GM12873 (cell line): ENCODE measurements around the gene ADIPOR1.

Source experiments
- TF ChIP-seq, protein P1 (sequence below): IDR thresholded peaks from 2 replicates; pipeline ENCODE4 v1.5.1; 2012; ENCODE audit warnings: low read depth, mild to moderate bottlenecking, moderate library complexity, low read length, control low read depth; ENCODE audit not compliant: insufficient read depth; ENCODE audit errors: missing control alignments

Gene ADIPOR1

GRCh38 chr1:202956969-202957368 lies 1.1 kb downstream of the ADIPOR1 start:
- TF ChIP-seq, protein P1, sequence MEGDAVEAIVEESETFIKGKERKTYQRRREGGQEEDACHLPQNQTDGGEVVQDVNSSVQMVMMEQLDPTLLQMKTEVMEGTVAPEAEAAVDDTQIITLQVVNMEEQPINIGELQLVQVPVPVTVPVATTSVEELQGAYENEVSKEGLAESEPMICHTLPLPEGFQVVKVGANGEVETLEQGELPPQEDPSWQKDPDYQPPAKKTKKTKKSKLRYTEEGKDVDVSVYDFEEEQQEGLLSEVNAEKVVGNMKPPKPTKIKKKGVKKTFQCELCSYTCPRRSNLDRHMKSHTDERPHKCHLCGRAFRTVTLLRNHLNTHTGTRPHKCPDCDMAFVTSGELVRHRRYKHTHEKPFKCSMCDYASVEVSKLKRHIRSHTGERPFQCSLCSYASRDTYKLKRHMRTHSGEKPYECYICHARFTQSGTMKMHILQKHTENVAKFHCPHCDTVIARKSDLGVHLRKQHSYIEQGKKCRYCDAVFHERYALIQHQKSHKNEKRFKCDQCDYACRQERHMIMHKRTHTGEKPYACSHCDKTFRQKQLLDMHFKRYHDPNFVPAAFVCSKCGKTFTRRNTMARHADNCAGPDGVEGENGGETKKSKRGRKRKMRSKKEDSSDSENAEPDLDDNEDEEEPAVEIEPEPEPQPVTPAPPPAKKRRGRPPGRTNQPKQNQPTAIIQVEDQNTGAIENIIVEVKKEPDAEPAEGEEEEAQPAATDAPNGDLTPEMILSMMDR, result no peak

- TF ChIP-seq, protein P1, result no peak
Measured at GRCh38 chr1:202954057-202954745, 3.9 kb downstream of the ADIPOR1 start.

DNA sequence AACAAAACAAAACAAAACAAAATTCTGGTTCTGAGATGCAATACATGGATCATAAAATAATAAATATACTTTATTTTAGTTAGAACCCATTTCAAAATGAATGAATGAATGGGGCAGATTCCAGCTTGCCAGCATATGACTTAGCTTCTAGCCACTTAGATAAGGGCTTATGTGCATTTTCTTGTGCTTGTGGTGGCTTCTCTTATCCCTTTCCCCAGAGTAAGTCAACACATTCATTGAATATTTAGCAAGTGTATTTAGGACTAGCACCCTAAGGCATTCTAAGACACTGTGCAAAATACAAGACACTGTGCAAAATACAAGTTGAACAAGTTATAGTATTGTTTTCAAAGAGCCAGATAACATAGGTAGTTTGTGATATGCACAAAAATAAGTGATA lies 4.7 kb downstream of the ADIPOR1 start:
- TF ChIP-seq, protein P1, result no peak

DNA sequence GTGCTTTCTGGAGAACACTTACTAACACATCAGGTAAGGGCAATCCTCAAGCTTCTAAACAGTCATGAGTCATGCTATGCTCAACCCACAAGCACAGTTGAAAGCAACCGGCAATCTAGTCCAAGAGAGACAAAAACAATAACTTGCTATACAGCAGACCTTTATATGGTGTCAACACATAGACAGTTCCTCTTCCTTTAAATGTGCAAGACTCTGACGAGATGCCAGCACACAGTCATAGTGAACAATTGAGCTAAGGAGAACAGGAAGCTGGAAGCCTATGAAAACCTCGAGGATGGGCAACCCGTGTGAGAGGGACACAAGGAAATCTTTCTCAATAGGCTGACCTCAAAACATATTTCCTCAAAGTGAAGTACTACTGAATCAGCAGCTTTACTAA lies 5.3 kb downstream of the ADIPOR1 start:
- TF ChIP-seq, protein P1, result no peak

DNA sequence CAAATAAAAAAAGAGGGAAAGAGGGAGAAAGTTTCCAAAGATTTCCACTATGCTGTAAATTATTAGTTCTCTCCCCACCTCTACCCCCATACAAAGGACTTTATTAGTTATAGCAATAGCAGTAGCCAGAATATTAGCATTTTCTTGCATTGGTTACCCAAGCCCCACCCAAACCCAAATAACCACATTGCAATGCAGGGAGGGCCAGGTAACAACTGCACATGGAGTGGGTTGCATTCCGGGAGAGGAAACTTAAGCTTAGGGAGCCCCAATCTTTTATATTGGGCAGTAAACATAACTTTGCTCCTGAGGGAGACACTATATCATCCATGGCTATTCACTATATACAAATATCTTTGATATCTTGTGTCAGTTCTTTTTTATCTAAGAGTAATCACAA lies 6.0 kb downstream of the ADIPOR1 start:
- TF ChIP-seq, protein P1, result no peak

- TF ChIP-seq, protein P1, result no peak
Measured at GRCh38 chr1:202951437-202951836, 6.7 kb downstream of the ADIPOR1 start.

DNA sequence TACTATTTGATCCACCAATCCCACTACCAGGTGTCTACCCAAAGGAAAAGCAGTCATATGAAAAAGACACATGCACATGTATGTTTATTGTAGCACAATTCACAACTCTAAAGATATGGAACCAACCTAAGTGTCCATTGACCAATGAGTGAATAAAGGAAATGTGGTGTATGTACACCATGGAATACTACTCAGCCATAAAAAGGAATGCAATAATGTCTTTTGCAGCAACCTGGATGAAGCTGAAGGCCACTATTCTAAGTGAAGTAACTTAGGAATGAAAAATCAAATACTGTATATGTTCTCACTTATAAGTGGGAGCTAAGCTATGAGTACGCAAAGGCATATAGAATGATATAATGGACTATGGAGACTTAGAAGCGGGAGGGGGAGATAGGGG lies 12.6 kb downstream of the ADIPOR1 start:
- TF ChIP-seq, protein P1, result no peak
